HepG2 (cell line): ENCODE data around the gene RAB40C. TPM values are rescaled to one million over a fixed set of nuclear protein-coding genes. Genes with fewer than 3 reads are reported as not detected.

ENCODE experiments used
- KAT8 ChIP-seq: IDR thresholded peaks from 2 replicates; pipeline ENCODE4 v1.6.1; 2016; ENCODE audit warnings: missing genetic modification reagents, missing compliant biosample characterization
- MLXIP ChIP-seq: sonication (generic); formaldehyde crosslinking; IDR thresholded peaks from 2 replicates; pipeline ENCODE4 v1.9.0; 2021; ENCODE audit warnings: missing genetic modification reagents, borderline replicate concordance
- PAF1 ChIP-seq: IDR thresholded peaks from 2 replicates; pipeline ENCODE4 v1.6.1; 2016; ENCODE audit warnings: missing genetic modification reagents, missing compliant biosample characterization
- PATZ1 ChIP-seq: sonication (generic); formaldehyde crosslinking; IDR thresholded peaks from 2 replicates; pipeline ENCODE4 v1.4.0; 2020; ENCODE audit warnings: missing genetic modification reagents
- PAXIP1 ChIP-seq: sonication (generic); formaldehyde crosslinking; conservative IDR thresholded peaks from 2 replicates; pipeline ENCODE4 v1.4.0; 2020; ENCODE audit warnings: mild to moderate bottlenecking, missing genetic modification reagents, moderate library complexity
- RXRA ChIP-seq: sonication (generic); formaldehyde crosslinking; IDR thresholded peaks from 2 replicates; pipeline ENCODE4 v1.5.1; 2020; ENCODE audit warnings: missing genetic modification reagents
- TARDBP ChIP-seq: sonication (generic); formaldehyde crosslinking; IDR thresholded peaks from 2 replicates; pipeline ENCODE4 v1.8.0; 2022; ENCODE audit warnings: mild to moderate bottlenecking, missing genetic modification reagents
- ZFY ChIP-seq: sonication (generic); formaldehyde crosslinking; IDR thresholded peaks from 2 replicates; pipeline ENCODE4 v1.4.0; 2020; ENCODE audit warnings: missing genetic modification reagents
- ZNF318 ChIP-seq: sonication (generic); formaldehyde crosslinking; IDR thresholded peaks from 2 replicates; pipeline ENCODE4 v1.4.0; 2020; ENCODE audit warnings: mild to moderate bottlenecking, missing genetic modification reagents
- ZNF616 ChIP-seq: sonication (generic); formaldehyde crosslinking; IDR thresholded peaks from 2 replicates; pipeline ENCODE4 v1.5.0; 2020; ENCODE audit warnings: low read depth, mild to moderate bottlenecking, missing genetic modification reagents
- polyA plus RNA-seq, 8 experiments: library from polyadenylated mRNA; depleted of rRNA in 3 of 8; stranded (reverse) in 7 of 8; unstranded in 1 of 8; fragments of >200 nt; fragmentation: Illumina TruSeq in 4 of 8; extraction: Trizol in 4 of 8; gene quantifications; 2 replicates each; pipeline versions ENCODE4 v1.2.1 to v1.2.3, GENCODE V29; 2011 to 2016; ENCODE audit warnings: low read depth in 4 of 8, missing spikeins in 1 of 8, mixed read lengths in 1 of 8; ENCODE audit not compliant: insufficient read depth in 1 of 8
- total RNA-seq, 5 experiments: library from RNA; depleted of rRNA; stranded (reverse); fragments of >200 nt; fragmentation: Illumina TruSeq; extraction: Trizol; gene quantifications; 2 replicates each; pipeline ENCODE4 v1.2.3, GENCODE V29; 2016; ENCODE audit warnings: low read depth in 1 of 5

The RAB40C gene
- total and polyA plus RNA-seq, 2 of the 13 experiments (the other 11 are each of a cell fraction or from before 2014, with no cell fraction given) = 7.7 to 11.5 TPM

- TF ChIP-seq ZNF318 (CRISPR knock-in tag) (no peak), ZFY (CRISPR knock-in tag) (peak; percentile 21; the same call in 1 of the 2 replicates), RXRA (CRISPR knock-in tag) (peak; percentile 56; the same call in 1 of the 2 replicates), ZNF616 (CRISPR knock-in tag) (no peak), KAT8 (peak; percentile 11; the same call in 1 of the 2 replicates), PAF1 (CRISPR knock-in tag) (no peak), TARDBP (CRISPR knock-in tag) (no peak), MLXIP (CRISPR knock-in tag) (no peak), PAXIP1 (0 out of 2 replicates have a peak, but pooled peaks have one; percentile 35), PATZ1 (CRISPR knock-in tag) (0 out of 2 replicates have a peak, but pooled peaks have one; percentile 11)
- TF ChIP-seq, all 625 proteins: peak for 39
These were observed 23.1 kb upstream of the RAB40C start, which contains the start of gene NHLRC4 (continued) for GRCh38 chr16:566475-567372.
